PC-9 (cell line): ENCODE data around the gene PRR3. TPM values are rescaled to one million over a fixed set of nuclear protein-coding genes. Genes with fewer than 3 reads are reported as not detected.

Source experiments
- BruUV-seq: library from RNA; stranded (reverse); fragments of 400-500 nt; replicated peaks from 2 replicates; lab custom pipeline; 2021; lab: Mats Ljungman, UMichigan
- CTCF ChIA-PET: fragments of 300-600 bp; sonication (Branson Sonifier 250); formaldehyde crosslinking; loops from one replicate; lab custom pipeline; 2022; ENCODE audit warnings: antibody characterized with exemption; lab: Charles Lee
- POLR2A ChIA-PET: fragments of 300-600 bp; sonication (Branson Sonifier 250); formaldehyde crosslinking; loops from one replicate; lab custom pipeline; 2022; ENCODE audit warnings: antibody characterized with exemption; ENCODE audit not compliant: unreplicated experiment; lab: Charles Lee
- DNase-seq, 2 experiments: peaks; one replicate each; pipeline versions ENCODE4 v3.0.0 to v3.0.0-alpha.2; 2015 to 2022; ENCODE audit warnings: mixed read lengths in 1 of 2
- H2AFZ ChIP-seq: fragments of 200-600 bp; sonication (generic); 2 replicates; pipeline ENCODE4 v1.8.1; 2017; ENCODE audit warnings: antibody characterized with exemption
- H3F3A ChIP-seq: fragments of 200-600 bp; sonication (generic); 2 replicates; pipeline ENCODE4 v1.8.1; 2017; ENCODE audit warnings: antibody characterized with exemption, mild to moderate bottlenecking, low read depth; ENCODE audit not compliant: insufficient read depth
- H3K27ac ChIP-seq: fragments of 200-600 bp; sonication (generic); 2 replicates; pipeline ENCODE4 v1.6.1; 2016; ENCODE audit warnings: mixed run types
- H3K27me3 ChIP-seq: fragments of 200-600 bp; sonication (generic); 2 replicates; pipeline ENCODE4 v1.6.1; 2016; ENCODE audit warnings: low read depth, mixed run types; ENCODE audit not compliant: insufficient read depth
- H3K36me3 ChIP-seq: fragments of 200-600 bp; sonication (generic); 2 replicates; pipeline ENCODE4 v1.6.1; 2016; ENCODE audit warnings: low read depth, mixed run types
- H3K4me1 ChIP-seq: fragments of 200-600 bp; sonication (generic); replicated peaks from 2 replicates; pipeline ENCODE4 v1.6.1; 2016; ENCODE audit warnings: mixed run types; ENCODE audit not compliant: insufficient read depth
- H3K4me2 ChIP-seq: fragments of 200-600 bp; sonication (generic); 2 replicates; pipeline ENCODE4 v1.6.1; 2017; ENCODE audit warnings: mixed run types
- H3K4me3 ChIP-seq: fragments of 200-600 bp; sonication (generic); 2 replicates; pipeline ENCODE4 v1.6.1; 2016; ENCODE audit warnings: mixed run types
- H3K79me2 ChIP-seq: fragments of 200-600 bp; sonication (generic); 2 replicates; pipeline ENCODE4 v1.6.1; 2017; ENCODE audit warnings: low read depth, mixed run types
- H3K9me2 ChIP-seq: fragments of 200-600 bp; sonication (generic); 2 replicates; pipeline ENCODE4 v1.8.1; 2017; ENCODE audit warnings: mild to moderate bottlenecking; ENCODE audit not compliant: insufficient read depth
- H3K9me3 ChIP-seq: fragments of 200-600 bp; sonication (generic); 2 replicates; pipeline ENCODE4 v1.8.1; 2016; ENCODE audit warnings: low read depth; ENCODE audit not compliant: insufficient read depth
- H4K20me1 ChIP-seq: fragments of 200-600 bp; sonication (generic); 2 replicates; pipeline ENCODE4 v1.8.1; 2017; ENCODE audit not compliant: insufficient read depth
- CTCF ChIP-seq: fragments of 200-600 bp; sonication (generic); conservative IDR thresholded peaks from 2 replicates; pipeline ENCODE4 v1.6.1; 2017; ENCODE audit warnings: mixed run types, antibody characterized with exemption, mild to moderate bottlenecking, moderate library complexity
- EZH2 ChIP-seq: fragments of 200-600 bp; sonication (generic); IDR thresholded peaks from 2 replicates; pipeline ENCODE4 v1.8.0; 2017; ENCODE audit warnings: antibody characterized with exemption, low read depth
- intact Hi-C: fragments of 100-400 bp; cut with micrococcal nuclease; formaldehyde crosslinking; loops from one replicate; pipeline ENCODE4 v1.10.0; 2022; ENCODE audit not compliant: unreplicated experiment
- total RNA-seq: library from RNA; stranded (reverse); gene quantifications from 2 replicates; pipeline ENCODE4 v1.2.3, GENCODE V29; 2021

The PRR3 gene
- total RNA-seq, 1 experiment from 2014 or later = 16.9 TPM

GRCh38 chr6:30564114-30564513 is 7.0 kb downstream of the PRR3 start:
- Histone ChIP-seq H3K79me2 (peaks cover 10% of the 10 kb centered on the region), H3K36me3 (peaks cover 34% of the 10 kb centered on the region), H3K4me3 (no peak overlapping the region), H3K27me3 (no peaks in the 10 kb centered on the region), H4K20me1 (peaks cover 4% of the 10 kb centered on the region; the same call in 1 of the 2 replicates), H3K9me3 (no peaks in the 10 kb centered on the region), H3K9me2 (no peaks in the 10 kb centered on the region; the same call in 1 of the 2 replicates), H2AFZ (no peak overlapping the region), H3K27ac (no peak overlapping the region), H3K4me1 (no peaks in the 10 kb centered on the region), H3F3A (peaks cover 42% of the 10 kb centered on the region), H3K4me2 (no peak overlapping the region)
- no peak for DNase-seq
- TF ChIP-seq EZH2 = no peak
- TF ChIP-seq CTCF = no peak
- intact Hi-C loops = no loop called here
- BruUV-seq = no TSS peak
- ChIA-PET POLR2A (no interaction called here), CTCF (no interaction called here)

- ChIA-PET CTCF (interaction anchor here (0.6 to 0.7 kb wide), 2 partner anchors 8 to 165 kb away, joined by 3 to 7 read pairs; partner anchors contain the start of gene PRR3), POLR2A (no interaction called here)
- no peaks in the 10 kb centered on the region for H3K9me3 ChIP-seq
These were observed 8.7 kb downstream of the PRR3 start for GRCh38 chr6:30565772-30566171.

GRCh38 chr6:30568245-30568644 is 11.2 kb downstream of the PRR3 start:
- TF ChIP-seq EZH2 (no peak), CTCF (no peak)
- peaks cover 17% of the 10 kb centered on the region for H3K79me2 ChIP-seq
- CTCF ChIA-PET = interaction anchor here (0.7 kb wide), 1 partner anchor 29 kb away, joined by 3 read pairs; no protein-coding TSS in a partner anchor
- no peak overlapping the region for H3K4me3 ChIP-seq
- H3K9me3 ChIP-seq = no peaks in the 10 kb centered on the region
- 0 out of 2 replicates have a peak, but pooled peaks cover 8% of the 10 kb centered on the region for H3K36me3 ChIP-seq
- H4K20me1 ChIP-seq = peaks cover 15% of the 10 kb centered on the region
- no peak overlapping the region for H2AFZ ChIP-seq
- no peaks in the 10 kb centered on the region for H3K9me2 ChIP-seq
- peaks cover 25% of the 10 kb centered on the region for H3K4me1 ChIP-seq
- BruUV-seq = no TSS peak
- DNase-seq = peak in 1 of 2 experiments; percentile 45
- no peak overlapping the region for H3K27ac ChIP-seq
- intact Hi-C loops = no loop called here
- no peak overlapping the region for H3K4me2 ChIP-seq
- POLR2A ChIA-PET = no interaction called here
- peaks cover 30% of the 10 kb centered on the region for H3F3A ChIP-seq
- H3K27me3 ChIP-seq = no peaks in the 10 kb centered on the region

More at GRCh38 chr6:30565772-30566171, 8.7 kb downstream of the PRR3 start:
- H3K4me3 ChIP-seq = no peak overlapping the region
- H4K20me1 ChIP-seq = peaks cover 1% of the 10 kb centered on the region; the same call in 1 of the 2 replicates
- no TSS peak for BruUV-seq
- DNase-seq = no peak
- H3K36me3 ChIP-seq = peaks cover 21% of the 10 kb centered on the region; the same call in 1 of the 2 replicates
- peaks cover 29% of the 10 kb centered on the region for H3F3A ChIP-seq
- H3K27ac ChIP-seq = no peak overlapping the region
- H3K79me2 ChIP-seq = no peaks in the 10 kb centered on the region
- H2AFZ ChIP-seq = no peak overlapping the region
- peaks cover 11% of the 10 kb centered on the region for H3K4me1 ChIP-seq
- TF ChIP-seq CTCF = no peak
- no peak for TF ChIP-seq EZH2
- H3K4me2 ChIP-seq = no peak overlapping the region
- H3K27me3 ChIP-seq = no peaks in the 10 kb centered on the region
- intact Hi-C loops = no loop called here
- H3K9me2 ChIP-seq = no peaks in the 10 kb centered on the region; the same call in 1 of the 2 replicates
